HG03064 (cell line): Measurements from ENCODE around the gene DGLUCY.
A peak's percentile ranks its signal among the peaks of the same experiment; 100 is the strongest.
"Not testable (repeated sequence)": the region's sequence is repeated elsewhere in the genome, so short reads cannot be mapped to it uniquely, and the experiment has no call there.

Experiments
- ATAC-seq: cut with Tn5 transposase; IDR thresholded peaks from one replicate; pipeline ENCODE4 v1.9.1; 2021; ENCODE audit warnings: low read depth; ENCODE audit not compliant: unreplicated experiment

Gene DGLUCY

GRCh38 chr14:91204657-91205056 is 90.8 kb downstream of the DGLUCY start:
- no peak for ATAC-seq

GRCh38 chr14:91205459-91205858 is 91.6 kb downstream of the DGLUCY start:
- no peak for ATAC-seq

- no peak for ATAC-seq
These were observed 93.1 kb downstream of the DGLUCY start for GRCh38 chr14:91207008-91207407.

- ATAC-seq: no peak
These were observed 97.1 kb downstream of the DGLUCY start for GRCh38 chr14:91211017-91211416.

GRCh38 chr14:91214306-91214705 is 100.4 kb downstream of the DGLUCY start:
- ATAC-seq: no peak

GRCh38 chr14:91215381-91215780 is 101.5 kb downstream of the DGLUCY start:
- no peak for ATAC-seq

GRCh38 chr14:91216731-91217226 is 102.9 kb downstream of the DGLUCY start:
- no peak for ATAC-seq

- ATAC-seq: no peak
These were observed 104.1 kb downstream of the DGLUCY start for GRCh38 chr14:91218014-91218413.

- ATAC-seq: no peak
These were observed 105.9 kb downstream of the DGLUCY start for GRCh38 chr14:91219517-91220389.

- ATAC-seq: no peak
These were observed 106.7 kb downstream of the DGLUCY start for GRCh38 chr14:91220581-91221000.

GRCh38 chr14:91221270-91221669 is 107.4 kb downstream of the DGLUCY start:
- no peak for ATAC-seq

GRCh38 chr14:91223028-91223783 is 109.3 kb downstream of the DGLUCY start:
- no peak for ATAC-seq

- ATAC-seq: no peak
These were observed 111.2 kb downstream of the DGLUCY start for GRCh38 chr14:91225025-91225424.

- not testable (repeated sequence) for ATAC-seq
These were observed 112.5 kb downstream of the DGLUCY start for GRCh38 chr14:91226360-91226759.

- no peak for ATAC-seq
These were observed 113.3 kb downstream of the DGLUCY start for GRCh38 chr14:91227183-91227628.

- ATAC-seq: peak; percentile 71
These were observed 114.5 kb downstream of the DGLUCY start for GRCh38 chr14:91228112-91229004.

GRCh38 chr14:91229005-91229382 is 115.1 kb downstream of the DGLUCY start:
- ATAC-seq: no peak

- peak; percentile 64 for ATAC-seq
These were observed 115.9 kb downstream of the DGLUCY start for GRCh38 chr14:91229743-91230200.

- no peak for ATAC-seq
These were observed 116.6 kb downstream of the DGLUCY start for GRCh38 chr14:91230397-91231035.

- no peak for ATAC-seq
These were observed 117.6 kb downstream of the DGLUCY start for GRCh38 chr14:91231446-91231845.
